Mucosa of descending colon (tissue), 3 donors: ENCODE results near the gene CFAP53. TPM values are rescaled to one million over a fixed set of nuclear protein-coding genes. Genes with fewer than 3 reads are reported as not detected.

ENCODE experiments used
- ATAC-seq: fragments of 200-7000 bp; cut with Tn5 transposase; one replicate; pipeline ENCODE4 v1.9.1; 2020; ENCODE audit warnings: mild to moderate bottlenecking, moderate library complexity
- DNase-seq, 3 donors: peaks; one replicate each; pipeline ENCODE4 v3.0.0-alpha.2; 2020
- H3K36me3 ChIP-seq: fragments of 200-600 bp; one replicate; pipeline ENCODE4 v1.8.0; 2021; ENCODE audit warnings: low read depth, mild to moderate bottlenecking
- H3K4me1 ChIP-seq: fragments of 200-600 bp; one replicate; pipeline ENCODE4 v1.8.0; 2021; ENCODE audit warnings: low read depth, mild to moderate bottlenecking
- H3K4me3 ChIP-seq: fragments of 200-600 bp; one replicate; pipeline ENCODE4 v1.8.0; 2021; ENCODE audit warnings: mild to moderate bottlenecking
- H3K9me3 ChIP-seq: fragments of 200-600 bp; one replicate; pipeline ENCODE4 v1.8.0; 2021; ENCODE audit warnings: mild to moderate bottlenecking
- CTCF ChIP-seq: fragments of 200-600 bp; IDR thresholded peaks from one replicate; pipeline ENCODE4 v1.8.0; 2022; ENCODE audit warnings: antibody characterized with exemption, mild to moderate bottlenecking
- intact Hi-C, 2 donors: fragments of 100-400 bp; cut with DNase I in 1 of 2; cut with micrococcal nuclease in 1 of 2; formaldehyde crosslinking; loops; one replicate each; pipeline versions ENCODE4 v1.11.0 to v1.11.1; 2022; cut with DNase I, micrococcal nuclease
- total RNA-seq, 3 donors: library from RNA; stranded (reverse); fragmentation: NEBNext Ultra II Directional in 2 of 3; extraction: Animal tissue kit (Norgen Biotek cat#: 25700) in 2 of 3; gene quantifications; one replicate each; pipeline versions ENCODE4 v1.2.1 to v1.2.4, GENCODE V29; 2021 to 2023
- donor health status: DM: no; HTN: no; CAD: no; lungs with moderate emphysema.
- donor health status: DM: no; HTN: no; CAD: no.
- donor health status: DM: no; HTN: yes; CAD: no.

CFAP53 gene
- total RNA-seq, 3 donors from 2014 or later = 0.27 to 0.47 TPM; not detected in 1

- ATAC-seq = peak; percentile 74
- intact Hi-C loops = loop anchor here in 1 of 2 donors (5.0 kb wide), 1 partner anchor 139 kb away; no protein-coding TSS in a partner anchor
- peak in 2 of 3 donors; percentile 27 to 83 for DNase-seq
- H3K36me3 ChIP-seq = no peaks in the 10 kb centered on the region
- H3K4me3 ChIP-seq = no peak overlapping the region
- no peaks in the 10 kb centered on the region for H3K4me1 ChIP-seq
- peaks cover 7% of the 10 kb centered on the region for H3K9me3 ChIP-seq
- TF ChIP-seq CTCF = no peak
Observed at GRCh38 chr18:50218432-50219197, 47.7 kb downstream of the CFAP53 start.

- DNase-seq = no peak
- intact Hi-C loops = loop anchor here in 1 of 2 donors (10.0 kb wide), 1 partner anchor 205 kb away; no protein-coding TSS in a partner anchor
- H3K36me3 ChIP-seq = no peaks in the 10 kb centered on the region
- no peak for ATAC-seq
- no peaks in the 10 kb centered on the region for H3K4me1 ChIP-seq
- H3K4me3 ChIP-seq = no peak overlapping the region
- no peak for TF ChIP-seq CTCF
- H3K9me3 ChIP-seq = no peaks in the 10 kb centered on the region
Observed at GRCh38 chr18:50209311-50209710, 57.0 kb downstream of the CFAP53 start.

- Histone ChIP-seq H3K36me3 (no peaks in the 10 kb centered on the region), H3K4me1 (no peaks in the 10 kb centered on the region), H3K9me3 (no peaks in the 10 kb centered on the region), H3K4me3 (no peak overlapping the region)
- intact Hi-C loops = loop anchor here in 1 of 2 donors (10.0 kb wide), 1 partner anchor 203 kb away; no protein-coding TSS in a partner anchor
- DNase-seq (no peak), ATAC-seq (peak; percentile 26)
- no peak for TF ChIP-seq CTCF
Observed at GRCh38 chr18:50207722-50208121, 58.6 kb downstream of the CFAP53 start.

- Histone ChIP-seq H3K4me3 (no peak overlapping the region), H3K4me1 (no peaks in the 10 kb centered on the region), H3K36me3 (no peaks in the 10 kb centered on the region), H3K9me3 (no peaks in the 10 kb centered on the region)
- ATAC-seq (peak; percentile 85), DNase-seq (peak in 2 of 3 donors; percentile 62 to 80)
- intact Hi-C loops = loop anchor here in 1 of 2 donors (10.0 kb wide), 1 partner anchor 199 kb away; no protein-coding TSS in a partner anchor
- TF ChIP-seq CTCF = peak; percentile 50
Observed at GRCh38 chr18:50203801-50204604, 62.3 kb downstream of the CFAP53 start.

GRCh38 chr18:50201476-50202018 is 64.7 kb downstream of the CFAP53 start:
- H3K36me3 ChIP-seq = no peaks in the 10 kb centered on the region

More at GRCh38 chr18:50201476-50202018, 64.7 kb downstream of the CFAP53 start:
- Histone ChIP-seq H3K4me3 (no peak overlapping the region), H3K4me1 (no peaks in the 10 kb centered on the region), H3K9me3 (no peaks in the 10 kb centered on the region)
- no peak for DNase-seq
- no peak for TF ChIP-seq CTCF
- no peak for ATAC-seq
- intact Hi-C loops = loop anchor here in 1 of 2 donors (10.0 kb wide), 1 partner anchor 197 kb away; no protein-coding TSS in a partner anchor
